Stimulated activated CD4-positive, alpha-beta T cell treated with anti-CD3 and anti-CD28 coated beads, Interleukin-4, amount 100 ng/mL, for 24 hours (primary cell): ENCODE data around the gene USP6NL.

Source experiments
- DNase-seq: peaks from one replicate; pipeline ENCODE4 v3.0.0-alpha.2; 2020

The USP6NL gene

GRCh38 chr10:11548065-11548767, 63.2 kb downstream of the USP6NL start:
- DNase-seq = no peak

- DNase-seq = no peak
These were observed 64.9 kb downstream of the USP6NL start for GRCh38 chr10:11546581-11546980.

GRCh38 chr10:11541296-11541695, 70.2 kb downstream of the USP6NL start:
- DNase-seq = no peak

- no peak for DNase-seq
These were observed 72.1 kb downstream of the USP6NL start for GRCh38 chr10:11539191-11539868.

GRCh38 chr10:11538834-11539190, 72.6 kb downstream of the USP6NL start:
- no peak for DNase-seq

GRCh38 chr10:11536228-11536627, 75.2 kb downstream of the USP6NL start:
- DNase-seq = no peak

GRCh38 chr10:11535346-11535959, 76.0 kb downstream of the USP6NL start:
- no peak for DNase-seq

- DNase-seq = no peak
These were observed 78.1 kb downstream of the USP6NL start for GRCh38 chr10:11533328-11533781.

- no peak for DNase-seq
These were observed 79.1 kb downstream of the USP6NL start for GRCh38 chr10:11532306-11532705.

- no peak for DNase-seq
These were observed 80.6 kb downstream of the USP6NL start for GRCh38 chr10:11530806-11531205.

- no peak for DNase-seq
These were observed 82.1 kb downstream of the USP6NL start for GRCh38 chr10:11529276-11529903.

- DNase-seq = no peak
These were observed 83.2 kb downstream of the USP6NL start for GRCh38 chr10:11528286-11528685.

GRCh38 chr10:11527691-11528255, 83.7 kb downstream of the USP6NL start:
- DNase-seq = no peak

GRCh38 chr10:11527068-11527467, 84.4 kb downstream of the USP6NL start:
- no peak for DNase-seq

- no peak for DNase-seq
These were observed 85.9 kb downstream of the USP6NL start for GRCh38 chr10:11525503-11525902.

GRCh38 chr10:11522821-11523245, 88.6 kb downstream of the USP6NL start:
- DNase-seq = no peak

GRCh38 chr10:11521860-11522259, 89.6 kb downstream of the USP6NL start:
- no peak for DNase-seq

GRCh38 chr10:11520892-11521291, 90.6 kb downstream of the USP6NL start:
- no peak for DNase-seq

- peak; percentile 7 for DNase-seq
These were observed 94.3 kb downstream of the USP6NL start for GRCh38 chr10:11517150-11517549.

- no peak for DNase-seq
These were observed 95.1 kb downstream of the USP6NL start for GRCh38 chr10:11516431-11516746.

- peak; percentile 59 for DNase-seq
These were observed 95.6 kb downstream of the USP6NL start for GRCh38 chr10:11515596-11516430.

- no peak for DNase-seq
These were observed 97.7 kb downstream of the USP6NL start for GRCh38 chr10:11513727-11514126.

GRCh38 chr10:11512596-11512995, 98.9 kb downstream of the USP6NL start:
- DNase-seq = no peak
